Measurements from ENCODE around the gene FBXO2.

- no peak for TF ChIP-seq CTCF (conservative IDR thresholded peaks at IDR 0.05 in 1 of 2, IDR thresholded peaks at IDR 0.05 in 1 of 2; ENCODE audit: low read depth in 1 of 2, low read length in 2 of 2)
- TF ChIP-seq EZH2 (IDR thresholded peaks at IDR 0.05; ENCODE audit: low read length, missing control alignments): no peak
These were observed 1.9 kb downstream of the FBXO2 start for GRCh38 chr1:11652203-11652780.

All from fibroblast of lung (primary cell).